ENCODE data around the gene SLC1A4. TPM values are rescaled to one million over a fixed set of nuclear protein-coding genes. Genes with fewer than 3 reads are reported as not detected.
A peak's percentile ranks its signal among the peaks of the same experiment; 100 is the strongest.
"Not testable (repeated sequence)": the region's sequence is repeated elsewhere in the genome, so short reads cannot be mapped to it uniquely, and the experiment has no call there.

The SLC1A4 gene
- total RNA-seq, 3 donors from 2014 or later, result 9.1 to 31.5 (median 11.4) TPM

- Histone ChIP-seq H3K4me3 (no peak overlapping the region), H3K36me3 (no peaks in the 10 kb centered on the region), H3K9me3 (no peaks in the 10 kb centered on the region), H3K27ac (no peak overlapping the region), H3K27me3 (no peaks in the 10 kb centered on the region), H3K4me1 (no peaks in the 10 kb centered on the region)
- intact Hi-C loops (cut with DNase I; ENCODE audit: low total_unique reads), result no loop called here
- TF ChIP-seq CTCF (IDR thresholded peaks at IDR 0.05) (no peak), POLR2AphosphoS5 (IDR thresholded peaks at IDR 0.05) (no peak), POLR2A (IDR thresholded peaks at IDR 0.05) (no peak)
- no peak for DNase-seq (ENCODE audit: low spot score in 2 of 2)
These were observed 11.4 kb downstream of the SLC1A4 start for GRCh38 chr2:65000644-65001043.

GRCh38 chr2:65003037-65003436 is 13.8 kb downstream of the SLC1A4 start:
- Histone ChIP-seq H3K27me3 (no peaks in the 10 kb centered on the region), H3K36me3 (no peaks in the 10 kb centered on the region), H3K4me1 (no peaks in the 10 kb centered on the region), H3K27ac (no peak overlapping the region), H3K4me3 (no peak overlapping the region), H3K9me3 (no peaks in the 10 kb centered on the region)
- TF ChIP-seq CTCF (IDR thresholded peaks at IDR 0.05), result no peak
- intact Hi-C loops (cut with DNase I; ENCODE audit: low total_unique reads), result no loop called here
- no peak for DNase-seq (ENCODE audit: low spot score in 2 of 2)

GRCh38 chr2:65004232-65004631 is 15.0 kb downstream of the SLC1A4 start:
- DNase-seq (ENCODE audit: low spot score in 2 of 2); H3K4me3 ChIP-seq; H3K4me1 ChIP-seq; H3K27ac ChIP-seq; intact Hi-C loops (cut with DNase I; ENCODE audit: low total_unique reads); H3K27me3 ChIP-seq; H3K36me3 ChIP-seq; H3K9me3 ChIP-seq: not testable (repeated sequence)

- TF ChIP-seq CTCF (IDR thresholded peaks at IDR 0.05), result no peak
- TF ChIP-seq POLR2A (IDR thresholded peaks at IDR 0.05), result no peak
- no peak for TF ChIP-seq POLR2AphosphoS5 (IDR thresholded peaks at IDR 0.05)
- Histone ChIP-seq H3K27ac (no peak overlapping the region), H3K27me3 (no peaks in the 10 kb centered on the region), H3K36me3 (no peaks in the 10 kb centered on the region), H3K4me1 (no peaks in the 10 kb centered on the region), H3K9me3 (no peaks in the 10 kb centered on the region), H3K4me3 (no peak overlapping the region)
- intact Hi-C loops (cut with DNase I; ENCODE audit: low total_unique reads), result no loop called here
- DNase-seq (ENCODE audit: low spot score in 2 of 2), result no peak
These were observed 24.6 kb downstream of the SLC1A4 start for GRCh38 chr2:65013776-65014175.

- no peak overlapping the region for H3K27ac ChIP-seq
- H3K9me3 ChIP-seq, result no peaks in the 10 kb centered on the region
- no peaks in the 10 kb centered on the region for H3K36me3 ChIP-seq
- TF ChIP-seq POLR2AphosphoS5 (IDR thresholded peaks at IDR 0.05), result peak in 1 of 3 donors; percentile 10
- no peak for TF ChIP-seq CTCF (IDR thresholded peaks at IDR 0.05)
- no peak for TF ChIP-seq POLR2A (IDR thresholded peaks at IDR 0.05)
- no peaks in the 10 kb centered on the region for H3K27me3 ChIP-seq
- intact Hi-C loops (cut with DNase I; ENCODE audit: low total_unique reads), result no loop called here
- no peak overlapping the region for H3K4me3 ChIP-seq
- peak in 1 of 2 donors; percentile 59 for DNase-seq (ENCODE audit: low spot score in 2 of 2)
- no peaks in the 10 kb centered on the region for H3K4me1 ChIP-seq
These were observed 26.5 kb downstream of the SLC1A4 start for GRCh38 chr2:65015731-65016130.

- TF ChIP-seq POLR2A (IDR thresholded peaks at IDR 0.05), result no peak
- no peak for TF ChIP-seq CTCF (IDR thresholded peaks at IDR 0.05)
- intact Hi-C loops (cut with DNase I; ENCODE audit: low total_unique reads), result no loop called here
- H3K4me3 ChIP-seq, result no peak overlapping the region
- H3K4me1 ChIP-seq, result no peaks in the 10 kb centered on the region
- no peaks in the 10 kb centered on the region for H3K36me3 ChIP-seq
- DNase-seq (ENCODE audit: low spot score in 2 of 2), result no peak
- no peaks in the 10 kb centered on the region for H3K9me3 ChIP-seq
- no peaks in the 10 kb centered on the region for H3K27me3 ChIP-seq
- no peak overlapping the region for H3K27ac ChIP-seq
These were observed 27.6 kb downstream of the SLC1A4 start for GRCh38 chr2:65016789-65017188.

All from breast epithelium (tissue), 4 donors.